Subcutaneous preadipocyte (primary cell): ENCODE data around the gene UNKL. TPM values are rescaled to one million over a fixed set of nuclear protein-coding genes. Genes with fewer than 3 reads are reported as not detected.

ENCODE experiments used
- total RNA-seq: library from RNA; depleted of rRNA; stranded (reverse); fragments of >200 nt; gene quantifications from 2 replicates; pipeline ENCODE4 v1.2.3, GENCODE V29; 2012

The UNKL gene, protein sequence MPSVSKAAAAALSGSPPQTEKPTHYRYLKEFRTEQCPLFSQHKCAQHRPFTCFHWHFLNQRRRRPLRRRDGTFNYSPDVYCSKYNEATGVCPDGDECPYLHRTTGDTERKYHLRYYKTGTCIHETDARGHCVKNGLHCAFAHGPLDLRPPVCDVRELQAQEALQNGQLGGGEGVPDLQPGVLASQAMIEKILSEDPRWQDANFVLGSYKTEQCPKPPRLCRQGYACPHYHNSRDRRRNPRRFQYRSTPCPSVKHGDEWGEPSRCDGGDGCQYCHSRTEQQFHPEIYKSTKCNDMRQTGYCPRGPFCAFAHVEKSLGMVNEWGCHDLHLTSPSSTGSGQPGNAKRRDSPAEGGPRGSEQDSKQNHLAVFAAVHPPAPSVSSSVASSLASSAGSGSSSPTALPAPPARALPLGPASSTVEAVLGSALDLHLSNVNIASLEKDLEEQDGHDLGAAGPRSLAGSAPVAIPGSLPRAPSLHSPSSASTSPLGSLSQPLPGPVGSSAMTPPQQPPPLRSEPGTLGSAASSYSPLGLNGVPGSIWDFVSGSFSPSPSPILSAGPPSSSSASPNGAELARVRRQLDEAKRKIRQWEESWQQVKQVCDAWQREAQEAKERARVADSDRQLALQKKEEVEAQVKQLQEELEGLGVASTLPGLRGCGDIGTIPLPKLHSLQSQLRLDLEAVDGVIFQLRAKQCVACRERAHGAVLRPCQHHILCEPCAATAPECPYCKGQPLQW
- 5.5 and 8.4 TPM in 2 replicates for total RNA-seq

DNA sequence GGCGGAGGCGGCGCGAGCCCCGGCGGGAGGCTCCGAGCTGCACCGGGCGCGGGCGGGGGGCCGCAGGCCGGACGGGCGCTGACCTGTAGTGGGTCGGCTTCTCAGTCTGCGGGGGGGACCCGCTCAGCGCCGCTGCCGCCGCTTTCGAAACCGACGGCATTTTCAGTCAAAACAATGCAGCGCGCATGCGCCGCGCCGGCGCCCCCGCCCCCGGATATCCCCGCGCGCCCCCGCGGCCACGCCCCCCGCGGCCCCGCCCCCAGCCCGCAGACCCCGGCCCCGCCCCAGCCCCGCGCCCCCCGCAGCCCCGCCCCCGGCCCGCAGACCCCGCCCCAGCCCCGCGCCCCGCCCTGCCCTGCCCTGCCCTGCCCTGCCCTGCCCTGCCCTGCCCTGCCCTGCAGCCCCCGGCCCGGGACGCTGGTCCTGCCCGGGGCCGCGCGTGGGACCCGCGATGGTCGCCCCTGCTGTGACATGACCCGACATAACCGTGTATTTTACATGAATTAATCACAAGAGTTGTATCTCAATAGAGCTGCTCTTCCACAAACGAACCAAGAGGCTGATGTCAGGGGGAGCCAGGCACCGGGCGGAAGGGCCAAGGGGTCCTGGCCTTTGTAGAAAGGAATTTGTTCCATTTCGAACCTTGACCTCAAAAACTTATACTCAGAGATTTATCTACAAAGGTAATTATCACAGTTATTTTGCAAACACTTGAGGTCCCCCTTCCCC, at the start of gene UNKL:
UNKL (minus strand) TSS at position 173 of the 729 bp plus-strand sequence; CDS start at position 160, 13 bp downstream.

DNA sequence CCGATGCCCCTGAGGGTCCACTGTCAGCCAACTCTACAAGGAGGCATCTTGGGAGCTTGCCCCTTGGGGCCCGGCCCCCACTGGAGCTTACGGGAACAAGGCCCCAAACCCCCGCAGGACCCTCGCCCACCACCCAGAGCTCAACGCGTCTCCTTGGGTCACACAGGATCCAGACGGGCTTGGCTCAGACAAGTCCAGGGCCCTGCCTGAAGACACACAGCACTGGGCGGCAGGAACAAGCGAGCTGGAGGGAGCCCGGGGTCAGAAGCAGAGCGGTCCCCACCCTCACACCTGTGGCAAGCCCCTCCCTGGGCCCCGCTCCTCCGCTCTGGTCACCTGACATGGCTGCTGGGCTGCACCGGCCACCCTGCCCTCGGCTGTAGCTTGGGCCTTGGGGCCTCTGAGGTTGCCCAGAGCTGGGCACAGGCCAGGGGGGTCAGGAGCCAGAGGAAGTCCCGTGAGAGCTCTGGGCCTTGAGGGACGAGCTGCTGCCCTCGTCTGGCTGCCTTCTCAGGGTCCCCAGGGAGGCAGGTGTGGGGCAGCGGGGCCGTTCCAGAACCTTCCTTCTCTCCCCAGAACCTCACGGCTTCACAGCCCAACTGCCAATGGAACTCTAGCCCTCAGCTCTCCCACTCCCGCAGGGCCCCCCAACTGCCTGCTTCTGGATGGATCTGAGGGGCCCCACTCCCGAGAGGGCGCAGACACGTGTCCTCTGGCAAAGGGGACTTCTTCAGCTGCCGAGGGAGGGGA, 29.7 kb upstream of the UNKL start, which contains the start of gene CCDC154:
CCDC154 (minus strand) TSS at position 577 of the 750 bp plus-strand sequence; CDS start at position 343, 234 bp downstream.

DNA sequence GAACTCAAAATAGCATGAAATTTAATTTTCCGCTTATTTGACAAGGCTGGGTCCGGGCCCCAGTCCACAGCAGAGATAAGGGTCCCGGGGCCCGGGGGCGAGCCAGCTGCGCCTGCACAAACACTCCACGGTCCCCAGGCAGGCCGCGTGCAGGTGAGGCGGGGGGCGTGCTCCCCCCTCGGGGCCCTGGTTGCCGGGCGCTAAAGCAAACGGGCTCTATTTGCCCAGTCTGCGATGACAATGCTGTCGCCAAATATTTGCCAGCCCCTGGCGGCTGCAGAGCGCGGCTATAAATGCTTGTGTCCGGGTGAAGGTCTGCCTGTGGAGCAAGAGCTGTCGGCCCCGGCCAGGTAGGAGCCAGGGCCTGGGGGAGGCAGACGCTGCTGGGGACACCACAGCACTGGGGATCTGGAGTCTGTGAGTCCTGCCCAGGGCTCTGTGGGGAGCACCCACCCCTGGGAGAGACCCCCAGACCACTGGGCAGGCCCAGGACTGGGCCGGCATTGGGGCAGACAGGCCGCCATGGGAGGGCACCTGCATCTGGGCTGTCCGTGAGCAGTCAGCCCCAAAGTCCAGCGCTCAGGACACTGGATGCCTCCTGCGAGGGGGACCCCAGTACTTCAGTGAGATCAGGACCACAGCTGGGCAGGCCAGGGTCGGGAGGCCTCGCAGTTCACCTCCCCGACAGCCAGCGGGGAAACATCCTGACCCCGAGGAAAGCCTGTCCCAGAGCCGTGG, 16.4 kb upstream of the UNKL start, which contains the start of gene PERCC1:
PERCC1 (plus strand) TSS at position 320 of the 738 bp plus-strand sequence. CDS start 1,516 bp downstream, outside the sequence.

DNA sequence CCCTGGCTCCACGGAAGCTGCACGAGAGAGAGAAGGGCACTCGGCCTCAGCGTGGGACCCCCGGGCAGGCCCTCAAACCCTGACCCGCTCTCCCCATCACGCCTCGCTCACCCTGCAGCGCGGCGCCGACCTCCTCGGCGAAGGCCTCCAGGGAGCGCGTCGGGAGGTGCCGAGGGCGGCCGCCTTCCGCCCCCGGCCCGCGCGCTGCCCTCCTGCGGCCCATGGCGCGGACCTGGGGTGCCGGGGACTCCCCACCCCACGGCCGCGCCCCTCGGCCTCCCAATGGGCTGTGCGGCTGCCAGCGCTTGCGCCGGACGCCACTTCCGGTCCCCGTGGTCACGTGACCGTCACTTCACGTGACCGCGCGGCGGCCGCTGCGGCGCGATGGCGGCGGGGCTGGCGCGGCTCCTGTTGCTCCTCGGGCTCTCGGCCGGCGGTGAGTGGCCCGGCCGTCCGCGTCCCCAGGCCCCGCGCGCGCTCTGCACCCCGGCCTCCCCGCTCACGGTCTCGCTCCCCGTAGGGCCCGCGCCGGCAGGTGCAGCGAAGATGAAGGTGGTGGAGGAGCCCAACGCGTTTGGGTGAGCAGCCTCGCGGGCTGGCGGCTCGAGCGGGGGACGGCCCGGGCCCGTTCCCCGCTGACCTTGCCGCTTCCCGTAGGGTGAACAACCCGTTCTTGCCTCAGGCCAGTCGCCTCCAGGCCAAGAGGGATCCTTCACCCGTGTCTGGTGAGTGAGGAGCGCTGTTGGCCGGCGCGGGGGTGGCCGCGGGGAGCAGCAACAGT, 62.7 kb downstream of the UNKL start, which contains the start of the genes GNPTG and TSR3:
GNPTG (plus strand) TSS at position 350 of the 781 bp plus-strand sequence; CDS start at position 385, 35 bp downstream.
TSR3 (minus strand) TSS at position 297 of the 781 bp plus-strand sequence; CDS start at position 223, 74 bp downstream.

DNA sequence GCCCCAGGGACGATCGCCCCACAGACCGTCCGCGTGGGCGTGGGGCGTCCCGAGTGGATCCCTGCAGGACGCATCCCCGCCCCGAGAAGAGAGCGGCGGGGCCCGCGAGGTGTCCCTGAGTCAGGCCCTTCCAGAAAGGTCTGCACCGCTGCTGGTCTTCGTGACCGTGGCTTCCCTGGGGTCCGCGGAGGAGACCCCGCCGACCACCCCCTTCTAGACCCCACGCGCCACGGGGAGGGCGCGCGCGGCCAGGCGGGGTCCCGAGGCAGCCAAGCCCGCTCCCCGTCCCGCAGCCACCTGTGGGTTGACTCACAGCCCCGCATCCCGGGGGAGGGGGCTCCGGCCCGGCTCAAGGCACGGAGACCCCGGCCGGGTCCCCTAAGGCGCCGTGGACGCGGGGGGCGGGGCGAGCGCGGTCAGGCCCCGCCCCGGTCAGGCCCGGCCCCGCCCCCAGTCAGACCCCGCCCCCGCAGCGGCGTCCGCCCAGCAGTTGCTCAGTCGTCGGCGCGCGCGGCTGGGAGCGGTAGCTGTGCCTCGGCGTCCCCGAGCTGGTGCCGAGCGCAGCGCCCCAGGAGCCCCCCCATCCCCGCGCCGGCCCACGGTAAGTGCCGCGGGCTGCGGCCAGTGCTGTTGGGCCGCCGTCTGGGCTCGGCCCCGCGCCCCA, 81.2 kb downstream of the UNKL start, which contains the start of gene BAIAP3:
BAIAP3 (plus strand) TSS at position 497 of the 664 bp plus-strand sequence. CDS start 4,905 bp downstream, outside the sequence.

Other genes starting within 250 kb of the UNKL start
- gene TPSG1, start 189.4 kb downstream of the UNKL start, total RNA-seq, result not detected in 2 replicates
- not detected in 2 replicates for gene TPSB2, start 184.5 kb downstream of the UNKL start, total RNA-seq
- not detected in 2 replicates for gene TPSAB1, start 174.0 kb downstream of the UNKL start, total RNA-seq
- not detected in 2 replicates for gene TPSD1, start 158.6 kb downstream of the UNKL start, total RNA-seq
- gene UBE2I, start 105.1 kb downstream of the UNKL start, total RNA-seq, result 46.7 and 58.3 TPM in 2 replicates
- under 0.01 TPM in 2 replicates for gene BAIAP3, start 81.1 kb downstream of the UNKL start, total RNA-seq
- 48.9 and 52.9 TPM in 2 replicates for gene TSR3, start 62.8 kb downstream of the UNKL start, total RNA-seq
- 27.0 and 35.6 TPM in 2 replicates for gene GNPTG, start 62.8 kb downstream of the UNKL start, total RNA-seq
- 14.1 and 15.1 TPM in 2 replicates for gene UQCC4, start 6.0 kb upstream of the UNKL start, total RNA-seq
- not detected in 2 replicates for gene PERCC1, start 16.4 kb upstream of the UNKL start, total RNA-seq
- gene CCDC154, start 29.9 kb upstream of the UNKL start, total RNA-seq, result under 0.01 and 0.20 TPM in 2 replicates
- gene CLCN7, start 60.3 kb upstream of the UNKL start, total RNA-seq, result 80.0 and 107 TPM in 2 replicates
- under 0.01 and 0.39 TPM in 2 replicates for gene PTX4, start 74.2 kb upstream of the UNKL start, total RNA-seq
- gene TELO2, start 78.7 kb upstream of the UNKL start, total RNA-seq, result 23.1 and 31.9 TPM in 2 replicates
- gene TMEM204, start 119.0 kb upstream of the UNKL start, total RNA-seq, result 14.9 and 15.8 TPM in 2 replicates
- gene IFT140, start 197.4 kb upstream of the UNKL start, total RNA-seq, result 21.3 and 25.2 TPM in 2 replicates
- gene CRAMP1, start 197.7 kb upstream of the UNKL start, total RNA-seq, result 9.6 and 13.5 TPM in 2 replicates